GM18868 (cell line): ENCODE results near the gene TNNT2.

Experiments used
- ATAC-seq: cut with Tn5 transposase; IDR thresholded peaks from one replicate; pipeline ENCODE4 v1.9.1; 2021; ENCODE audit warnings: mild to moderate bottlenecking, moderate library complexity; ENCODE audit not compliant: unreplicated experiment

Gene TNNT2

GRCh38 chr1:201357636-201358348, 19.7 kb downstream of the TNNT2 start:
- ATAC-seq: no peak

DNA sequence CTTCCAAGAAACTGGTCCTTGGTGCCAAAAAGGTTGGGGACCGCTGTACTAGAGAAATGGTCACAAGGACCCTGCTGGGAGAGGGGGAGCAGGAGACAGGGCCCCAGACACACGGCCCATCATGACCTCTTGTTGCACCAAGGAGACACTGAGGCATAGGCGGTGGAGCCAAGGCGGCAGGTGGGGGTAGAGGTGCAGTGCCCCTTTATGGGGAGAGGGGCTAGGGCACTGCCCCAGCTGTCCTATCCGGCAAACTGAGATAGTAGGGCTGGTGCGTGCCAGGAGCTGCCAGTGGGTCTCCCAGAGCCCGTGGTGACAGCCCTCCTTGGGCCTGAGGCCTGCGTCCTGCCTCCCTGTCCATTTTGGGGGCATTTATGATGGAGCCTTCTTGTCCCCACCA, 20.3 kb downstream of the TNNT2 start:
- no peak for ATAC-seq

- no peak for ATAC-seq
These were observed 20.8 kb downstream of the TNNT2 start for GRCh38 chr1:201356701-201357100.

DNA sequence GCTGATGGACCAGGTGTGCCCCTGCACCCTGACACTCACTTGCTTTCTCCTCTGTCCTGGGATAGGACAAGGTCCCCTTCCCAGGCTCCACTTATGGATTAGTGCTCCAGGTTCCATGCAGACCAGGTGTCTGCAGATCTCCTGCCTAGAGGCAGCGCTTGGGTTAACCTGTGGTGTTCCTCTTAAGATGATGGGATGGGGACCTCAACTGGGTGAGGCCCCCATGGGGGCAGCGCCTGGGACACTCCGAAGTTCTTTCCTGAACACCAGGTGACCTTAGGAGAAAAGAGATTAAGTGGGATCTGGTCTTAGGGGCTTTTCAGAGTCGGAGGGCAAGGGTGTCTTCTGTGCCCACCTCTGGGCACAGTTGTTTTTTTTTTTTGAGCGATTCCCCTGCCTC, 21.2 kb downstream of the TNNT2 start:
- no peak for ATAC-seq

DNA sequence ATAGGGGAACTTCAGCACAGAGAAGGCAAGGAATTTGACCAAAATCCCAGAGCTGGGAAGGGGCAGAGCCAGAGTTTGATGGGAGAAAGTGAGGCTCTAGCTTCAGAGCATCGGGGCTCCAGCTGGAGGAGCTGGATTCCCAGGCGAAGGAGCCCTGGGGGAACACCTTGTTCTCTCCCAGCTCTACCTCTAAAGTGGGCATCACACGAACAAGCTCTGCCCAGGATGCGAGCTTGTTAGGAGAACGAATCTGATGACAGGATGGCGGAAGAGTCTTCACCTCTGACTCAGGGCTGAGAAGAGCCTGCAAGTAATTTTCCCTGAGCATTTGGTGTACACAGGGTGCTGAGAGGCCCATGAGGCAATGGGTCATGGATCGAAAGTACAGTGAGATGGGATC, 22.0 kb downstream of the TNNT2 start:
- no peak for ATAC-seq

DNA sequence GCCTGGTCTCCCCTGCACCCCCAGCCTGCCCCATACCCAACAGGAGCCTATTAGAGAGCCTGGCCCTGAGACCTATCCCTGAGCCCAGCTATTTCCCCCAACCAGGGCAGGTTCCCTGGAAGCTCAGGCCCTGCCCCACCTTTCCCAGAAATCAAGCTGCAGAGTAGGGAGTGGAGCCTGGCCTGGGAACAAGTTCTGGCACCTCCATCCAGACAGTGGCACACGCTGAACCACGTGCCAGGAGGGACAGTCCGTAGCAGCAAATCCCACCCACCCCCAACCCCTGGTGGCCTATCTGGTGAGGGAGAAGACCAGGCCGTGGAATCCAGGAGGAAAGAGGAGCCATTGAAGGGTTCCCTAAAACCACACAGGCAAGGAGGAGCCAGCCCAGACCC, 22.6 kb downstream of the TNNT2 start:
- ATAC-seq: no peak

GRCh38 chr1:201354151-201354900, 23.2 kb downstream of the TNNT2 start:
- ATAC-seq: no peak

DNA sequence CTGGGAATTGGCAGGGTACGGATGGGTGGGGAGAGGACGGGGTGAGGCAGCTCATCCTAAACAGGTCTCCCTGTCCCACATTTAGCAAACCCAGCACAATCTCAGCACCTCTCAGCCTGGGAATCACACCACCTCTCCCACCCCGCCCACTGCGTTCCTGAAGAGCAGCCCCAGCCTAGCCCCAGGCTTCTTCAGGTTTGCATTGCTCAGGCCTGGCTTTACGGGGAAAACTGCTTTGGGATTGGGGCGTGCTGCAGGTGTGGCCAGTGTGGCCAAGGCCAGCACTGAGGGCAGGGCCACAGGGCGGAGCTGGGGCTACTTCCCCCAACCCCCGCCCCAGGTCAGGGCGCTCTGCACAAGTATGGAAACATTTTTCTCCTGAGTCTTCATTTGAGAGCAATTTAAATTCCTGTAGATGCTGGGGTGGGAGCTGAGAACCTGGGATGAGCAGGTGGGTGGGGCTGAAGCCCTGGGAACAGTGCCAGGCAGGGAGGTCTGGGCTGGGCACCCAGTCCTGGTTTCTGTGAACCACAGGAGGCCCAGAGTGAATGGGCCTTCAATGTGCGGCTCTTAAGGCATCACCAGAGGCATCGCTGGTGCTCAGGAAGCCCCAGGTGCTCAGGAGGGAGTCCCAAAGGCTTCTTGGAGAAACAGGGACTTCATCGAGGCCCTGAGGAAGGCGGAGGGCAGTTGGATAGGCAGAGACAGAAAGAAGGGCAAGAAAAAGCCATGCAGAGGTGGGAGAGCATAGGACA, 24.1 kb downstream of the TNNT2 start:
- ATAC-seq: no peak

- no peak for ATAC-seq
These were observed 25.9 kb downstream of the TNNT2 start for GRCh38 chr1:201351617-201352016.

DNA sequence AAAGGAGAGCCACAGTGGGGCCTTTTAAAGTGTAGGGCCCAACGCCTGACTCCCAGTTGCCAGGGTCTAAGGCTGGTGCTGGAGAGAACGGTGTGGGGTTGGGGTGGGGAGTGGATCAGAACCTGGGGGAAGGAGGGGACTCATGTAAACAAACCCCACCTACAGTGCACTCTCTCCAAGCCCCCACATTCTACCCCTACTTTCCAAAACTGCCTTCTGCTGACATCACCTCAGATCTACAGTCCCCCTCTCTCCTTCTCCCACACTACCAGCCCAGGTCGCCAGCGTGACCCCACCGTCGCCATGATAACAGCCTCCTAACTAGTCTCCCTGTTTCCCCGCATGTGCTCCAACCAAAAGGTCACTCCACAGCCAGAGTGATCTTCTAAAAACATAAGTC, 26.6 kb downstream of the TNNT2 start:
- no peak for ATAC-seq

DNA sequence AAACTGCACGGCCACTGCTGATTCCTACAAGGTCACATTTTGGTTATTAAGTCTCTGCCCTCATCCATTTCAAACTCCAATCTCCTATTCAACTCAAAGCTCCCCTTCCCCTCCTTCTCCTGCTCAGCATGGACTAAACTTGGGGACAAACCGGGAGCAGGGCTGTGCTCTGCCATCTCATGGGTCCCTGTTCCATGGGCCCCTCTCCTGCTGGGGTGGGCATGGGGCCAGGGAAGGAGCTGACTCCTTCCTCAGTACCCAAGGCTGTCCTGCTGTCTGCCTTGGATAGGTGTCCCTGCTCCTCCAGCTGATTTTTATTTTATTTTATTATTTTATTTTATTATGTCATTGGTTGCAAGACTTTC, 27.1 kb downstream of the TNNT2 start:
- ATAC-seq: no peak

DNA sequence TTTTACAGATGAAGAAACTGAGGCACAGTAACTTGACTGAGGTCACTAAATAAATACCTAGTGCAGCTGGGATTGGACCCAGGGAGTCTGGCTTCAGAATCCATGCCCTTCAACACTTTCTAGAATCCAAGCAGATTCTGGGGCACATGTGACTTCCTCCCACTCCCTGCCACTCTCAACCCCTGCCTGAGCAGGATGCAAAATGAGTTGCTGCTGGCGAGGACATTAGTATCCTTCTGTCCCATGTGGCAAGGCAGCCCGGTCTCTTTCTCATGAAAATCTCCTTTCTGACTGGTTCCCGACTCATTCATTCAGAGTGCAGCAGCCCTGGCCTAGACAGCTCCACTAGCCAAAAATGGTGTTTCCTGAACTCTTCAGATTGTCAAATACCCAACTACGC, 28.4 kb downstream of the TNNT2 start:
- ATAC-seq: no peak

DNA sequence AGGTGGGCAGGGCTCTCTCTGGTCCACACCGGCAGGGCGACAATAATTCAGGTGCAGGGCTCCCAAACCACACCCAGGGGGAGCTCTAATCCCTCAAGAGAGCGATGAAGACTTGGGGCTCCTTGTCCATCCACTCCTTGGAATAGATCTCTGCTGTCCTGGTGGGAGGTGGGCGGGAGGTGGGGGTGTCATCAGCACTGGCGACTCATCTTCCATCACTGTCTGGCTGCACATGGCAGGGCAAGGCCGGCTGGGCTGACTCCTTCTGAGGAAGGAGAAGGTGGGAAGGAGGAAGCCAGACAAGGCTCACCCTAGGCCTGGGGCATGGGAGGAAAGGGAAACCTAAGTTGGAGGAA, 29.3 kb downstream of the TNNT2 start:
- peak; percentile 46 for ATAC-seq

GRCh38 chr1:201347498-201348210, 29.8 kb downstream of the TNNT2 start:
- no peak for ATAC-seq

GRCh38 chr1:201346987-201347386, 30.5 kb downstream of the TNNT2 start:
- no peak for ATAC-seq

DNA sequence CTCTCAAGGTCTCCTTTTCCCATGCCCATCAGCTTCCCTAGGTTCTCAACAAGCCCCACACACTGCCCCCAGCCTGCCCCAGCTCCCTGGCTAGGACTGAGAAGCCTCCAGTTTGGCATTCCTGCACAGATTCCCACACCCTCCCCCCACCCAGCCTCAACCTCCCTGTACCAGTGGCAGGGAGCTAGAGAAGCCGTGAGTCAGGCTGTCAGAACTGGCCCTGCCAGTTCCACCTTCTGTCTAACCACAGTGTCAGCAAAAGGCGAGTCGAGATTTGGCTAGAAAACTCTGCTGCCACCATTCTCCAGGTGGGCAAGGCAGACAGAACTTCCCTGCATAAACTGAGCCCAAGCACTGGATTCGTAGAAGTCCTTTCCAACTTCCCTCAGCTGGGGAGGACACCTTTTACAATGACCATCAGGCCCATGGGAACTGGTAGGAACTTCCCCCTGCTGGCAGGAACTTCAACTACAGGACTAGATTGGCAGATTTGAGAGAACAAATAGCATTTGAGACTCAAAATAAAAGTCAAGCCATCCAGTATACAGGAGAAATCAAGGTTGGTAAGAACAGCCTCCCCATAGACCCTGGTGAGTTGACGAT, 31.0 kb downstream of the TNNT2 start:
- ATAC-seq: no peak

DNA sequence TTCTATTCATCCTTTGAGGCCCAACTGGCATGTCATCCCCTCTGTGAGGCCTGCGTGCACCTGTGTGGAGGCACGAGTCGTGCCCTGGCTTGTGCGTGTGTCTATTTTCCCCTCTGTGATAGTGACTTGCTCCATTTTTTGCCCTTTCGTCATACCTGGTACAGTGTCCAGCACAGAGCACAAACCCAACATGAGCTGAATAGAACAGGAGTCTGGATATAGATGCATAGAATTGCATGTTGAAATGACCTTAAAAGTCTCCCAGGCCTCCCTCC, 32.5 kb downstream of the TNNT2 start:
- no peak for ATAC-seq

DNA sequence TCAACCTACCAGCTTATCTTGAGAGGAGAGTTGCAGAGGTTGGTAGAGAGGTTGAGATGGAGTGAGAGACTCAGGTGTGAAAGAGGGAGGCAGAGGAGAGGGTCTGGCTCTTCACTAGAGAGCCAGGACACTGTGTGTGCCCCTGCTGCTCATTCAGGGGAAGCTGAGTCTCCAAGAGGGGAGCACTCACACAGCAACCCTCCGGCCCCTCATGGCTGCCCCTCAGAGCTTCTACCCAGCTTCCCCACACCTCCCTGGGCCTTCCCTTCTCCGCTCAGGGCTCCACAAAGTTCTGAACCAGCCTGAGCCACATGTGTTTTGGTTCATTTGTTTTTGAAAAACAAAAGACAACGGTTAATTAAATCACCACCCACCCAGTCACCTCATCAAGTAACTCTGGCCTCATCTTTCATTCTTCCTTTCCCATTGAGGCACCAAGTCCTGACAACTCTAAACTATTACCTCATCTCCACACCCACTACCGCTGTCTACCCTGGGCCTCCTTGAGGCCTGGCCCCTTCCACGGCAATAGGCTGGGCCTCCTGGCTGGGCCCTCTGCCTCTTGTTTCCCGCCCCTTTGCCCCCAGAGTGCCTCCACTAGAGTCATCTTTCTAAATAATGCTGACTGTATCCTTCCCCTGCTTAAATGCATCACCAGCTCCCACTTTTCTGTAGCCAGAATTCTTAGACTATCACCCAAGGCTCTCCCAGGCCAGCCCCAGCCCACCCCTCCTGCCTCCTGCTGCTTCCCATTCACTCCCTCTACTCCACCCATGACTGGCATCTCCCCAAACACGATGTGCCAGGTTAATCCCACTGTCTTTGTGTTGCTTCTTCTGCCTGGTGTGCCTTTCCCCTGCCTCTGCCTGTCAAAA, 33.0 kb downstream of the TNNT2 start:
- ATAC-seq: no peak

DNA sequence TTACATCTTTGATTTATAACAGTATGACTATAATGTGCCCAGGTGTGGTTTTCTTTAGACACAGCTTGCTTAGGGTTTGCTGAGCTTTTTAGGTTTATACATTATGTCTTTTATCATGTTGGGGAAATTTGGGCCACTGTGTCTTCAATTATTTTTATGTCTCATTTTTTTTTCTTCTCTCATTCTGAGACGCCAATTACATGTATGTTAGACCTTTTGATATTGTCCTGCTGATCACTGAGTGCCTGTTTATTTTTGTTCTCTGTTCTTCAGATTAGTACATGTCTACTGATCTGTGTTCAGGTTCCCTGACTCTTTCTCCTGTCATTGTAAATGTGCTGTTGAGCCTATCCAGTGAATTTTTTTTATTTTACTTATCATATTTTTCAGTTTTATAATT, 36.1 kb downstream of the TNNT2 start:
- no peak for ATAC-seq

GRCh38 chr1:201336711-201337450, 40.6 kb downstream of the TNNT2 start:
- no peak for ATAC-seq
